C4-2B (cell line): Measurements from ENCODE around the gene CCDC172.

Source experiments
- H3K27ac ChIP-seq: fragments of 450-650 bp; 2 replicates; pipeline ENCODE4 v1.5.1; 2017
- CTCF ChIP-seq: fragments of 450-650 bp; conservative IDR thresholded peaks from 2 replicates; pipeline ENCODE4 v1.5.1; 2017; ENCODE audit warnings: mild to moderate bottlenecking
- ZFX ChIP-seq: fragments of 450-650 bp; IDR thresholded peaks from 2 replicates; pipeline ENCODE4 v1.6.1; 2017

CCDC172 gene

GRCh38 chr10:116324227-116324950 lies at the start of gene CCDC172:
CCDC172 (plus strand) TSS chr10:116324448; CDS start chr10:116325012, 564 bp downstream.
- TF ChIP-seq ZFX (no peak), CTCF (no peak)
- no peak within 1 kb of the TSS for H3K27ac ChIP-seq

- H3K27ac ChIP-seq, result no peak overlapping the region
- no peak for TF ChIP-seq CTCF
- TF ChIP-seq ZFX, result no peak
Measured at GRCh38 chr10:116276981-116277380, 47.3 kb upstream of the CCDC172 start.

GRCh38 chr10:116278846-116279245 lies 45.4 kb upstream of the CCDC172 start:
- TF ChIP-seq ZFX (no peak), CTCF (no peak)
- H3K27ac ChIP-seq, result no peak overlapping the region

GRCh38 chr10:116281775-116282174 lies 42.5 kb upstream of the CCDC172 start:
- H3K27ac ChIP-seq, result no peak overlapping the region
- TF ChIP-seq CTCF (no peak), ZFX (no peak)

- no peak overlapping the region for H3K27ac ChIP-seq
- TF ChIP-seq ZFX, result no peak
- no peak for TF ChIP-seq CTCF
Measured at GRCh38 chr10:116286626-116287200, 37.5 kb upstream of the CCDC172 start.

- no peak overlapping the region for H3K27ac ChIP-seq
Measured at GRCh38 chr10:116287906-116288501, 36.2 kb upstream of the CCDC172 start.

More at GRCh38 chr10:116287906-116288501, 36.2 kb upstream of the CCDC172 start:
- TF ChIP-seq CTCF (peak; percentile 83), ZFX (no peak)
